Keratinocyte (primary cell): ENCODE data around the gene PYGM. TPM values are rescaled to one million over a fixed set of nuclear protein-coding genes. Genes with fewer than 3 reads are reported as not detected.

Source experiments
- DNase-seq: peaks from one replicate; pipeline ENCODE4 v3.0.0-alpha.2; 2011; ENCODE audit warnings: low read depth, missing footprints, low spot score
- FAIRE-seq: peaks from 2 replicates; lab custom pipeline; 2011; peaks lifted over from hg19 to GRCh38; lab: Jason Lieb, UNC
- H2AFZ ChIP-seq: 2 replicates; pipeline ENCODE4 v1.6.0; 2012; ENCODE audit warnings: low read length, control low read depth, inconsistent platforms; ENCODE audit not compliant: control insufficient read depth
- H3K27ac ChIP-seq: 2 replicates; pipeline ENCODE4 v1.5.1; 2011; ENCODE audit warnings: low read length; ENCODE audit not compliant: control insufficient read depth, insufficient read depth
- H3K27me3 ChIP-seq: 3 replicates; pipeline ENCODE4 v1.6.0; 2011; ENCODE audit warnings: low read length; ENCODE audit not compliant: control insufficient read depth, insufficient read depth; ENCODE audit errors: extremely low read depth
- H3K36me3 ChIP-seq, 2 experiments: 2 replicates in 1 of 2; 3 replicates in 1 of 2; pipeline ENCODE4 v1.5.1; 2011; ENCODE audit warnings: low read length in 2 of 2, mild to moderate bottlenecking in 1 of 2; ENCODE audit not compliant: control insufficient read depth in 2 of 2, insufficient read depth in 2 of 2; ENCODE audit errors: extremely low read depth in 1 of 2
- H3K4me1 ChIP-seq: 3 replicates; pipeline ENCODE4 v1.5.1; 2011; ENCODE audit warnings: low read length; ENCODE audit not compliant: control insufficient read depth, insufficient read depth; ENCODE audit errors: extremely low read depth
- H3K4me2 ChIP-seq: 3 replicates; pipeline ENCODE4 v1.6.0; 2011; ENCODE audit warnings: low read depth, low read length; ENCODE audit not compliant: control insufficient read depth, insufficient read depth; ENCODE audit errors: extremely low read depth
- H3K4me3 ChIP-seq, 3 experiments: fragments of 200-600 bp in 1 of 3; sonication (generic) in 1 of 3; 2 replicates in 2 of 3; 3 replicates in 1 of 3; pipeline ENCODE4 v1.5.1; 2011 to 2016; ENCODE audit warnings: low read length in 3 of 3, mild to moderate bottlenecking in 3 of 3, control low read depth in 2 of 3, inconsistent platforms in 1 of 3, low read depth in 1 of 3, mixed read lengths in 1 of 3, mixed run types in 1 of 3, moderate library complexity in 1 of 3; ENCODE audit not compliant: control insufficient read depth in 2 of 3, insufficient read depth in 2 of 3; ENCODE audit errors: extremely low read depth in 1 of 3
- H3K79me2 ChIP-seq: 2 replicates; pipeline ENCODE4 v1.6.0; 2012; ENCODE audit warnings: low read length; ENCODE audit not compliant: control insufficient read depth, insufficient read depth
- H3K9ac ChIP-seq: 3 replicates; pipeline ENCODE4 v1.6.0; 2011; ENCODE audit warnings: low read length; ENCODE audit not compliant: control insufficient read depth, insufficient read depth; ENCODE audit errors: extremely low read depth
- H3K9me1 ChIP-seq: 3 replicates; pipeline ENCODE4 v1.6.0; 2011; ENCODE audit warnings: low read length; ENCODE audit not compliant: control insufficient read depth, insufficient read depth; ENCODE audit errors: extremely low read depth
- H3K9me3 ChIP-seq: 2 replicates; pipeline ENCODE4 v1.5.1; 2012; ENCODE audit warnings: low read depth, low read length; ENCODE audit not compliant: control insufficient read depth
- H4K20me1 ChIP-seq: 3 replicates; pipeline ENCODE4 v1.6.0; 2011; ENCODE audit warnings: low read length; ENCODE audit not compliant: control insufficient read depth, insufficient read depth; ENCODE audit errors: extremely low read depth
- CTCF ChIP-seq, 3 experiments: IDR thresholded peaks in 1 of 3; conservative IDR thresholded peaks in 1 of 3; optimal IDR thresholded peaks in 1 of 3; 2 replicates in 2 of 3; 3 replicates in 1 of 3; pipeline versions ENCODE3 to v1.5.1; 2011; ENCODE audit warnings: low read length in 3 of 3, mild to moderate bottlenecking in 3 of 3, moderate library complexity in 2 of 3, control low read depth in 1 of 3, inconsistent platforms in 1 of 3; ENCODE audit not compliant: insufficient read depth in 2 of 3; ENCODE audit errors: extremely low read depth in 1 of 3
- EZH2 ChIP-seq: IDR thresholded peaks from one replicate; pipeline ENCODE4 v1.6.1; 2012; ENCODE audit warnings: inconsistent platforms, mild to moderate bottlenecking, low read length, moderate library complexity
- dilution Hi-C: fragments of 300-500 bp; cut with MboI; formaldehyde crosslinking; loops from one replicate; pipeline ENCODE4 v1.7.0; 2020; ENCODE audit warnings: low sequenced_read_pairs; ENCODE audit not compliant: extremely low pct_ligation_motif_present
- polyA plus RNA-seq, 5 experiments: library from polyadenylated mRNA; depleted of rRNA in 3 of 5; stranded (reverse) in 3 of 5; stranded (forward) in 1 of 5; unstranded in 1 of 5; fragments of >200 nt; gene quantifications; 1 replicate in 1 of 5; 2 replicates in 3 of 5; 3 replicates in 1 of 5; pipeline versions ENCODE4 v1.2.1 to v1.2.3, GENCODE V29; 2011 to 2012; ENCODE audit warnings: missing spikeins in 2 of 5, low read depth in 1 of 5, low replicate concordance in 1 of 5

The PYGM gene
- polyA plus RNA-seq, 1 donor (not counting 4 experiments of a cell fraction or from before 2014, with no cell fraction given) = 0.05 TPM

- Histone ChIP-seq H3K9ac (peak overlapping the region; percentile 24), H3K27ac (peak overlapping the region; percentile 6), H2AFZ (no peak overlapping the region), H3K79me2 (peaks cover 7% of the 10 kb centered on the region), H3K4me2 (no peak overlapping the region), H3K4me1 (peaks cover 24% of the 10 kb centered on the region), H3K4me3 (no peak overlapping the region), H3K9me1 (peaks cover 3% of the 10 kb centered on the region), H3K36me3 (peaks cover 21 to 44% of the 10 kb centered on the region in 2 experiments), H3K27me3 (no peaks in the 10 kb centered on the region), H4K20me1 (peaks cover 21% of the 10 kb centered on the region), H3K9me3 (no peaks in the 10 kb centered on the region)
- DNase-seq = no peak
- TF ChIP-seq CTCF (optimal IDR thresholded peaks at IDR 0.05 in 1 of 3, IDR thresholded peaks at IDR 0.05 in 1 of 3, conservative IDR thresholded peaks at IDR 0.05 in 1 of 3; ENCODE audit: extremely low read depth in 1 of 3, insufficient read depth in 2 of 3, low read length in 3 of 3) (no peak), EZH2 (no peak)
- FAIRE-seq = peak; percentile 61
- dilution Hi-C loops = no loop called here
Observed at GRCh38 chr11:64762277-64762673, 2.5 kb upstream of the PYGM start.

- dilution Hi-C loops = no loop called here
- TF ChIP-seq CTCF (optimal IDR thresholded peaks at IDR 0.05 in 1 of 3, IDR thresholded peaks at IDR 0.05 in 1 of 3, conservative IDR thresholded peaks at IDR 0.05 in 1 of 3; ENCODE audit: extremely low read depth in 1 of 3, insufficient read depth in 2 of 3, low read length in 3 of 3) (no peak), EZH2 (no peak)
- H3K9me1 ChIP-seq = peaks cover 3% of the 10 kb centered on the region
- H3K4me3 ChIP-seq = no peak overlapping the region
- H3K4me2 ChIP-seq = no peak overlapping the region
- H3K79me2 ChIP-seq = no peaks in the 10 kb centered on the region
- FAIRE-seq (no peak), DNase-seq (no peak)
- H3K4me1 ChIP-seq = peaks cover 24% of the 10 kb centered on the region
- no peaks in the 10 kb centered on the region for H3K9me3 ChIP-seq
- no peaks in the 10 kb centered on the region for H3K27me3 ChIP-seq
- peaks cover 19% of the 10 kb centered on the region for H4K20me1 ChIP-seq
- no peak overlapping the region for H3K9ac ChIP-seq
- H2AFZ ChIP-seq = no peak overlapping the region
- H3K27ac ChIP-seq = no peak overlapping the region
- H3K36me3 ChIP-seq = peaks cover 15 to 36% of the 10 kb centered on the region in 2 experiments
Observed at GRCh38 chr11:64760759-64761420, 1.1 kb upstream of the PYGM start.
